Panc1 (cell line): ENCODE data around the gene PPTC7. TPM values are rescaled to one million over a fixed set of nuclear protein-coding genes. Genes with fewer than 3 reads are reported as not detected.

Experiments
- ATAC-seq: fragments of 200-7000 bp; cut with Tn5 transposase; 2 replicates; pipeline ENCODE4 v1.9.1; 2020; ENCODE audit warnings: mild to moderate bottlenecking, moderate library complexity
- BruUV-seq: library from RNA; stranded (reverse); fragments of 400-500 nt; replicated peaks from 2 replicates; lab custom pipeline; 2021; lab: Mats Ljungman, UMichigan
- CTCF ChIA-PET: fragments of 300-600 bp; sonication (Branson Sonifier 250); formaldehyde crosslinking; loops from one replicate; lab custom pipeline; 2022; ENCODE audit warnings: antibody characterized with exemption; lab: Charles Lee
- POLR2A ChIA-PET: fragments of 300-600 bp; sonication (Branson Sonifier 250); formaldehyde crosslinking; loops from one replicate; lab custom pipeline; 2022; ENCODE audit warnings: antibody characterized with exemption; lab: Charles Lee
- DNase-seq: peaks from one replicate; pipeline ENCODE4 v3.0.0-alpha.2; 2010; ENCODE audit warnings: low read depth, low spot score
- H3K27ac ChIP-seq: 2 replicates; pipeline ENCODE4 v1.5.1; 2011; ENCODE audit warnings: mild to moderate bottlenecking, low read length, inconsistent platforms
- H3K27me3 ChIP-seq: fragments of 200-500 bp; sonication (Bioruptor generic); 2 replicates; pipeline ENCODE4 v1.6.0; 2014; ENCODE audit warnings: low read length, inconsistent platforms; ENCODE audit not compliant: control insufficient read depth, insufficient read depth
- H3K36me3 ChIP-seq: fragments of 200-500 bp; sonication (Bioruptor generic); 2 replicates; pipeline ENCODE4 v1.5.1; 2014; ENCODE audit warnings: inconsistent platforms, mild to moderate bottlenecking, low read length, moderate library complexity; ENCODE audit not compliant: control insufficient read depth, insufficient read depth
- H3K4me1 ChIP-seq: 2 replicates; pipeline ENCODE4 v1.5.1; 2011; ENCODE audit warnings: inconsistent platforms, mild to moderate bottlenecking, low read length, moderate library complexity; ENCODE audit not compliant: control insufficient read depth, insufficient read depth
- H3K4me3 ChIP-seq, 2 experiments: 2 replicates each; pipeline ENCODE4 v1.5.1; 2011 to 2012; ENCODE audit warnings: low read depth in 2 of 2, low read length in 2 of 2, mild to moderate bottlenecking in 2 of 2, inconsistent platforms in 1 of 2, moderate library complexity in 1 of 2
- H3K9me3 ChIP-seq: fragments of 200-500 bp; sonication (Bioruptor generic); 2 replicates; pipeline ENCODE4 v1.5.1; 2014; ENCODE audit warnings: low read depth, mild to moderate bottlenecking, inconsistent platforms, low read length, moderate library complexity; ENCODE audit not compliant: control insufficient read depth, insufficient read depth
- POLR2AphosphoS5 ChIP-seq: IDR thresholded peaks from 2 replicates; pipeline ENCODE4 v1.6.1; 2012; ENCODE audit warnings: mild to moderate bottlenecking, low read depth, low read length, moderate library complexity
- SIN3A ChIP-seq: IDR thresholded peaks from 2 replicates; pipeline ENCODE4 v1.6.1; 2012; ENCODE audit warnings: low read depth, mild to moderate bottlenecking, low read length, moderate library complexity, borderline replicate concordance; ENCODE audit not compliant: insufficient read depth
- TCF7L2 ChIP-seq: IDR thresholded peaks from 2 replicates; pipeline ENCODE4 v1.6.1; 2011; ENCODE audit warnings: mild to moderate bottlenecking, low read depth, low read length, inconsistent platforms
- in situ Hi-C: cut with HindIII; loops from 2 replicates; pipeline ENCODE4 v1.10.0; 2016; ENCODE audit warnings: low sequenced_read_pairs, low pct_unique_long_range_greater_than_20kb
- intact Hi-C: fragments of 100-400 bp; cut with micrococcal nuclease; formaldehyde crosslinking; loops from one replicate; pipeline ENCODE4 v1.10.0; 2022; ENCODE audit not compliant: unreplicated experiment
- total RNA-seq: library from RNA; stranded (reverse); gene quantifications from one replicate; pipeline ENCODE4 v1.2.1, GENCODE V29; 2021; ENCODE audit not compliant: unreplicated experiment
- TF ChIP-seq, protein P1 (sequence below), 2 experiments: IDR thresholded peaks; 2 replicates each; pipeline ENCODE4 v1.6.1; 2011 to 2012; ENCODE audit warnings: low read depth in 2 of 2, control low read depth in 1 of 2, low read length in 1 of 2, mild to moderate bottlenecking in 1 of 2, moderate library complexity in 1 of 2; ENCODE audit not compliant: insufficient read depth in 1 of 2
- TF ChIP-seq, protein P2 (sequence below): fragments of 450-650 bp; IDR thresholded peaks from 2 replicates; pipeline ENCODE4 v1.5.1; 2017; ENCODE audit warnings: mild to moderate bottlenecking

The PPTC7 gene
- total RNA-seq, 1 experiment from 2014 or later = 18.4 TPM

DNA sequence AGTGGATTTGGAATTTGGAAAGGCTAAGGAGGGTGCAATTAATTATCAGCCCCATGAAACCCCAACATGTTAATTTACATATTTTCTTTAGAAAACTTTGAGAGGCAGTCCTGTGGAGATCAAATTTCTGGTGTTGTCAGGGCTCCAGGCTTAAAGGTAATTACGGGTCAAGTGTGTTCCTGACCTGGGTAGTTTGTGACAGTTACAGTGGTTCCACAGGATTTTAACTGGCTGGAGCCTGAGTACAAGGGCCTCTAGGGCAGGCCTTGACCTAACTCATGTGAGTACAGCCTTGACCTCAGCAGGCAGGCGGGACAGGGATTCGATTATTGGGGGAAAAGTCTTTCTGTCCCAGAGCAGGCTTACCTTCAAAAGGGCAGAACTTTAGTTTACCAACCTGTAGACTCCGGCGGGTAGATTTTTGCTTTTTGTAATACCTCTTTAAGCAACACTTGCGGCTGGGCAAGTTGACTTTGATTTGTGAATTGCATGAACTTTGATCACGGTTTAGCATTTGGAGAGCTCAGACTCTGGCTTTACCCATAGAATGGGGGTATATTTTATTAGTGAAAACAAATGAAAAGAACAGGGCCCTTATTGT is 8.4 kb upstream of the PPTC7 start:
- ChIA-PET POLR2A (interaction anchor here (0.6 kb wide), 1 partner anchor 10 kb away, joined by 3 read pairs; no protein-coding TSS in a partner anchor), CTCF (no interaction called here)
- TF ChIP-seq, protein P1, sequence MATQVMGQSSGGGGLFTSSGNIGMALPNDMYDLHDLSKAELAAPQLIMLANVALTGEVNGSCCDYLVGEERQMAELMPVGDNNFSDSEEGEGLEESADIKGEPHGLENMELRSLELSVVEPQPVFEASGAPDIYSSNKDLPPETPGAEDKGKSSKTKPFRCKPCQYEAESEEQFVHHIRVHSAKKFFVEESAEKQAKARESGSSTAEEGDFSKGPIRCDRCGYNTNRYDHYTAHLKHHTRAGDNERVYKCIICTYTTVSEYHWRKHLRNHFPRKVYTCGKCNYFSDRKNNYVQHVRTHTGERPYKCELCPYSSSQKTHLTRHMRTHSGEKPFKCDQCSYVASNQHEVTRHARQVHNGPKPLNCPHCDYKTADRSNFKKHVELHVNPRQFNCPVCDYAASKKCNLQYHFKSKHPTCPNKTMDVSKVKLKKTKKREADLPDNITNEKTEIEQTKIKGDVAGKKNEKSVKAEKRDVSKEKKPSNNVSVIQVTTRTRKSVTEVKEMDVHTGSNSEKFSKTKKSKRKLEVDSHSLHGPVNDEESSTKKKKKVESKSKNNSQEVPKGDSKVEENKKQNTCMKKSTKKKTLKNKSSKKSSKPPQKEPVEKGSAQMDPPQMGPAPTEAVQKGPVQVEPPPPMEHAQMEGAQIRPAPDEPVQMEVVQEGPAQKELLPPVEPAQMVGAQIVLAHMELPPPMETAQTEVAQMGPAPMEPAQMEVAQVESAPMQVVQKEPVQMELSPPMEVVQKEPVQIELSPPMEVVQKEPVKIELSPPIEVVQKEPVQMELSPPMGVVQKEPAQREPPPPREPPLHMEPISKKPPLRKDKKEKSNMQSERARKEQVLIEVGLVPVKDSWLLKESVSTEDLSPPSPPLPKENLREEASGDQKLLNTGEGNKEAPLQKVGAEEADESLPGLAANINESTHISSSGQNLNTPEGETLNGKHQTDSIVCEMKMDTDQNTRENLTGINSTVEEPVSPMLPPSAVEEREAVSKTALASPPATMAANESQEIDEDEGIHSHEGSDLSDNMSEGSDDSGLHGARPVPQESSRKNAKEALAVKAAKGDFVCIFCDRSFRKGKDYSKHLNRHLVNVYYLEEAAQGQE (IDR thresholded peaks at IDR 0.05; ENCODE audit: insufficient read depth in 1 of 2, low read depth in 2 of 2, low read length in 1 of 2) = no peak
- TF ChIP-seq TCF7L2 (no peak), POLR2AphosphoS5 (no peak), SIN3A (no peak)
- TF ChIP-seq, protein P2, sequence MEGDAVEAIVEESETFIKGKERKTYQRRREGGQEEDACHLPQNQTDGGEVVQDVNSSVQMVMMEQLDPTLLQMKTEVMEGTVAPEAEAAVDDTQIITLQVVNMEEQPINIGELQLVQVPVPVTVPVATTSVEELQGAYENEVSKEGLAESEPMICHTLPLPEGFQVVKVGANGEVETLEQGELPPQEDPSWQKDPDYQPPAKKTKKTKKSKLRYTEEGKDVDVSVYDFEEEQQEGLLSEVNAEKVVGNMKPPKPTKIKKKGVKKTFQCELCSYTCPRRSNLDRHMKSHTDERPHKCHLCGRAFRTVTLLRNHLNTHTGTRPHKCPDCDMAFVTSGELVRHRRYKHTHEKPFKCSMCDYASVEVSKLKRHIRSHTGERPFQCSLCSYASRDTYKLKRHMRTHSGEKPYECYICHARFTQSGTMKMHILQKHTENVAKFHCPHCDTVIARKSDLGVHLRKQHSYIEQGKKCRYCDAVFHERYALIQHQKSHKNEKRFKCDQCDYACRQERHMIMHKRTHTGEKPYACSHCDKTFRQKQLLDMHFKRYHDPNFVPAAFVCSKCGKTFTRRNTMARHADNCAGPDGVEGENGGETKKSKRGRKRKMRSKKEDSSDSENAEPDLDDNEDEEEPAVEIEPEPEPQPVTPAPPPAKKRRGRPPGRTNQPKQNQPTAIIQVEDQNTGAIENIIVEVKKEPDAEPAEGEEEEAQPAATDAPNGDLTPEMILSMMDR = no peak
- Histone ChIP-seq H3K27ac (no peak overlapping the region), H3K36me3 (no peaks in the 10 kb centered on the region), H3K4me3 (no peak overlapping the region), H3K4me1 (no peaks in the 10 kb centered on the region; the same call in 1 of the 2 replicates), H3K9me3 (no peaks in the 10 kb centered on the region), H3K27me3 (no peaks in the 10 kb centered on the region)
- intact Hi-C loops = no loop called here
- ATAC-seq (no peak), DNase-seq (no peak)
- in situ Hi-C loops = no loop called here
- no TSS peak for BruUV-seq

DNA sequence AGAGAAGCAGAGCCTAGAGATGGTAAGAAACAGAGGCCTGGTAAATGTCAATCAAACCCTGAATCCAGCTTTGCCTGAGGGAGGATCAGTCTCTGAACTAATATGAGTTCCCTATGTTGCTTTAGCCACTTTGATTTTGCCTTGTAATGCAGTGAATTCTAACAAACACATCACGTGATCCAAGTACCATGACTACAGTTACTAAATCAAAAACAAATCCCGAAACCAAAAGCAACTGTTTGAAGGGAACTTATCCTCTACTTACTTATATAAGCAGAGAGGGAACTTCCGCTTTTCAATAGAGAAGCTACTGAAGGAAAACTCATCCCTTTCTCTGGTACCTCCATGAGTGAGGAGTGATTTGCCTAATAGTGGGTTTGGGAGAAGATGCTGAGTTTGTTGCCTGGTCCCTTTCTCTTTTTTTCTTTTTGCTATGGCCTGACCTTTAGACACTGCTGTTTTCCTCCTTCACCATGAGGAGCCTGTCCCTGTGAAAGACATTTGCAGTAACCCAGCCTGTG is 7.7 kb upstream of the PPTC7 start:
- Histone ChIP-seq H3K9me3 (no peaks in the 10 kb centered on the region), H3K27me3 (no peaks in the 10 kb centered on the region), H3K27ac (no peak overlapping the region), H3K36me3 (no peaks in the 10 kb centered on the region), H3K4me1 (no peaks in the 10 kb centered on the region; the same call in 1 of the 2 replicates), H3K4me3 (no peak overlapping the region)
- ATAC-seq = no peak
- POLR2A ChIA-PET = interaction anchor here (0.6 kb wide), 1 partner anchor 9 kb away, joined by 3 read pairs; no protein-coding TSS in a partner anchor
- CTCF ChIA-PET = no interaction called here
- TF ChIP-seq SIN3A (no peak), TCF7L2 (no peak)
- TF ChIP-seq, protein P2 = no peak
- no TSS peak for BruUV-seq
- DNase-seq = no peak
- intact Hi-C loops = no loop called here
- in situ Hi-C loops = no loop called here
